Epithelial cell of proximal tubule (primary cell): ENCODE data around the gene SLC12A4. TPM values are rescaled to one million over a fixed set of nuclear protein-coding genes. Genes with fewer than 3 reads are reported as not detected.

Source experiments
- DNase-seq: peaks from one replicate; pipeline ENCODE4 v3.0.0-alpha.2; 2011; ENCODE audit warnings: low read depth
- H3K4me3 ChIP-seq: 2 replicates; pipeline ENCODE4 v1.5.1; 2011; ENCODE audit warnings: low read depth, mild to moderate bottlenecking, low read length
- CTCF ChIP-seq: conservative IDR thresholded peaks from 2 replicates; pipeline ENCODE4 v1.5.1; 2012; ENCODE audit warnings: low read depth, mild to moderate bottlenecking, low read length
- total RNA-seq: library from RNA; depleted of rRNA; stranded (reverse); fragments of >200 nt; gene quantifications from 2 replicates; pipeline ENCODE4 v1.2.3, GENCODE V29; 2015

SLC12A4 gene
- total RNA-seq, 1 donor from 2014 or later = 50.7 TPM

DNA sequence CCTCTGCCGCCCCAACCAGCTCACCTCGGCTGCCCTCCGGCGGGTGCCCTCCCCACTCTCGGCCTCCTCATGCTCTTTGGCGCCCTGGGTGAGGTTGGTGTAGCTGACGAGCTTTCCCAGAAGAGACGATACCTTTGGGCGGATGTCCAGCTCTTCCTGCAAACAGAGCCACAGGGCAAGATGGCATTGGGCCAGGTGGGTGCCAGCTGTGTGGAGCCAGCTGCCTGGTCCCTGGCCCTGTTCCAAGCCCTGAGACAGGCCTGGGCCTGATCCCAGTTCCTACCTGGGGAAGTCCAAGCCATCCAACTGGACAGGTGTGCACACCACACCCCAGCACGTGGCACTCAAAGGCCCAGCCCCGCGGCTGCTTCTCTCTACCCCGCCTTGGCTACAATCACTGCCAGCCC, 6.9 kb downstream of the SLC12A4 start:
- TF ChIP-seq CTCF = no peak
- no peak for DNase-seq
- no peak overlapping the region for H3K4me3 ChIP-seq

GRCh38 chr16:67959536-67960329, 8.7 kb downstream of the SLC12A4 start:
- H3K4me3 ChIP-seq = no peak overlapping the region
- DNase-seq = no peak
- TF ChIP-seq CTCF = no peak

DNA sequence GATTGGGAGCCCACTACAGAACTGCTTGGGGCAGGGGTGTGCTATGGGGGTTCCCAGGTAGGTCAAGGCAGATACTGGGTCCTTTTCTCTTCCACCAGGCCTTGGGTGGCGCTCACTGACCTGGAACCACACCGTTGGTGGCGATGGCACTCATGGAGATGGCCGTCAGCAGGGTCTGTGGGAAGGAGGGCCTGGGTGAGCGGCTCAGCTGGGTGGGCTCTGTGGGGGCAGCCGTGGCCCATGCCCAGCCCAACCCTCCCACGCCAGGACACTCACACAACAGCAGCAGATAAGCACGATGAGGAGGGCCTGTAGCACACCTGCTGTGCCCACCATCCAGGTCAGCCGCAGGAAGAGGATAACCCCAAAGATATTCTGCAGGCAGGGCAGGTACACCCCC, 10.8 kb downstream of the SLC12A4 start:
- TF ChIP-seq CTCF = no peak
- no peak overlapping the region for H3K4me3 ChIP-seq
- no peak for DNase-seq

DNA sequence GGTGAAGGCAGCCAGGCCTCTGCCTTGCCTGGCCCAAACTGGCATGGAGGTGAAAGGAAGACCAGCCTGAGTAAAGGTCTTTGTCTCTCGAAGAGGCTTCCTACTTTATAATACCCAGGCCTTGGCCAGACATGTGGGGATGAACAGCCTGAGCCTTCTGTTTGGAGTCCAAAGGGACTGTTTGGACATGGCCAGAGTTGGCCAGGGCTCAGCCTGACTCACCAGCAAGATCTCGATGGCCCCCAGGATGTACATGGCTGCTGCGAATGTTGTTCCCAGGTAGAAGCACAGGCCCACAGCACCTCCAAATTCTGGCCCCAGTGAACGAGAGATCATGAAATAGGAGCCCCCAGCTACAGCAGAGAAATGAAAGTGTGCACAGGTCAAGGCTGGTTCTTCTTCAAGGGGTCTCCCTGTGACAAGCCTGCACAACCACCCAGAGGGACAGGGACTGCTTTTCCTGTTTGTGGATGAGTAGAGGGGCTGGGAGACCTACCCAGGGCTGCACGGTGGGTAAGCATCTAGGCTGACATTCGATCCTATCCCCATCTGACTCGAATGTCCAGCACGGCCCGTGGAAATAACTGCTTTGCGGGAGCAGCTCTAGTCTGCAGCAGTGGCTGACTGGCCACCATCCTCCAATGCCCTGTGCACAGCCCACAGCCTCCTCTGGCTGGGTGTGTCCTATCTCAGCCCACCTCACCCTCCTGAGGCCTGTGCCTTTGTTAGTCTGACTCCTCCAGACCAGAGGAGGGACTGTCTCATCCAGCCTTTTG, 13.8 kb downstream of the SLC12A4 start:
- no peak overlapping the region for H3K4me3 ChIP-seq
- TF ChIP-seq CTCF = no peak
- no peak for DNase-seq

DNA sequence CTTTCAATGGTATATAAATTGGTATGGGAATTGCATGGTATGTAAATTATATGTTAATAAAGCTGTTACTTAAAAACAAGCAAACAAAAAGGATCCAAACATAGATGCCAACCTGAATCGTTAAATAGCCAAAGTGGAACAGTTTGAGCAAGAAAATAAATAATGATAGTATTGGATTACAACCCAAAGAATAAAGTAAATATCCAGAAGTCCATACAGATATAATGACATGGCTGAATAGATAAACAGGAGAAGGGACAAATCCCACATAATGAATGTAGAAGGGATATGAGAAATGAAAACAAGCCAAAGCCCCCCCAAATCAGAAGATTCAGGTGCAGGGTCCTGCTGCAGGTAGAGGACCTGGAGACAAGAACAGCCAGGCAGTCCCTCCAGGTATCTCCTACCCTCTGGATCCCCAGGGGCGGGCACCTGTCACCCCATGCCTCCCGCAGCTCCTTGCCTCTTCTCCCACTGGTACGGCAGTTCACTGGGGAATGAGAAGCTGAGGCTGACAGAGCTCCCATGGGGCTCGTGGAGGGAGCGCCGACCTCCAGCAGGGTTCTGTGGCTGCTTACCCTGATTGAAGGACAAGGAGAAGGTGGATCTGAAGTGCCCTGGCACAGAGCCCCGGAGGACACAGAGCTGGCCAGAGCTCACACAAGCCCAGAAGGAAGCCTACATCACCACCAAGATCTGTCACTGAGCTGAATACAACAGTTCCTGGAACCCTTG, 14.6 kb downstream of the SLC12A4 start:
- DNase-seq = no peak
- H3K4me3 ChIP-seq = no peak overlapping the region
- TF ChIP-seq CTCF = no peak

- DNase-seq = no peak
- no peak overlapping the region for H3K4me3 ChIP-seq
- no peak for TF ChIP-seq CTCF
Measured at GRCh38 chr16:67951485-67951884, 17.0 kb downstream of the SLC12A4 start.
